Subcutaneous adipose tissue (tissue), 4 donors: ENCODE results near the gene DGUOK. TPM values are rescaled to one million over a fixed set of nuclear protein-coding genes. Genes with fewer than 3 reads are reported as not detected.

ENCODE experiments used
- total RNA-seq, 4 donors: library from RNA; depleted of rRNA; stranded (reverse); fragments of >200 nt; gene quantifications; one replicate each; pipeline ENCODE4 v1.1.0, GENCODE V29; 2016
- TF ChIP-seq, protein P1 (sequence below): fragments of 450-650 bp; IDR thresholded peaks from one replicate; pipeline ENCODE4 v1.5.1; 2016; ENCODE audit warnings: low read depth, mild to moderate bottlenecking, control low read depth, antibody characterized with exemption, moderate library complexity

DGUOK gene
- total RNA-seq, 4 donors from 2014 or later, result 34.8 to 54.0 (median 45.8) TPM

GRCh38 chr2:74002505-74003421 is 76.1 kb downstream of the DGUOK start:
- TF ChIP-seq, protein P1, sequence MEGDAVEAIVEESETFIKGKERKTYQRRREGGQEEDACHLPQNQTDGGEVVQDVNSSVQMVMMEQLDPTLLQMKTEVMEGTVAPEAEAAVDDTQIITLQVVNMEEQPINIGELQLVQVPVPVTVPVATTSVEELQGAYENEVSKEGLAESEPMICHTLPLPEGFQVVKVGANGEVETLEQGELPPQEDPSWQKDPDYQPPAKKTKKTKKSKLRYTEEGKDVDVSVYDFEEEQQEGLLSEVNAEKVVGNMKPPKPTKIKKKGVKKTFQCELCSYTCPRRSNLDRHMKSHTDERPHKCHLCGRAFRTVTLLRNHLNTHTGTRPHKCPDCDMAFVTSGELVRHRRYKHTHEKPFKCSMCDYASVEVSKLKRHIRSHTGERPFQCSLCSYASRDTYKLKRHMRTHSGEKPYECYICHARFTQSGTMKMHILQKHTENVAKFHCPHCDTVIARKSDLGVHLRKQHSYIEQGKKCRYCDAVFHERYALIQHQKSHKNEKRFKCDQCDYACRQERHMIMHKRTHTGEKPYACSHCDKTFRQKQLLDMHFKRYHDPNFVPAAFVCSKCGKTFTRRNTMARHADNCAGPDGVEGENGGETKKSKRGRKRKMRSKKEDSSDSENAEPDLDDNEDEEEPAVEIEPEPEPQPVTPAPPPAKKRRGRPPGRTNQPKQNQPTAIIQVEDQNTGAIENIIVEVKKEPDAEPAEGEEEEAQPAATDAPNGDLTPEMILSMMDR, result no peak

- TF ChIP-seq, protein P1, result no peak
Observed at GRCh38 chr2:74003494-74004211, 77.0 kb downstream of the DGUOK start.

- TF ChIP-seq, protein P1, result no peak
Observed at GRCh38 chr2:74004212-74005182, 77.8 kb downstream of the DGUOK start.

DNA sequence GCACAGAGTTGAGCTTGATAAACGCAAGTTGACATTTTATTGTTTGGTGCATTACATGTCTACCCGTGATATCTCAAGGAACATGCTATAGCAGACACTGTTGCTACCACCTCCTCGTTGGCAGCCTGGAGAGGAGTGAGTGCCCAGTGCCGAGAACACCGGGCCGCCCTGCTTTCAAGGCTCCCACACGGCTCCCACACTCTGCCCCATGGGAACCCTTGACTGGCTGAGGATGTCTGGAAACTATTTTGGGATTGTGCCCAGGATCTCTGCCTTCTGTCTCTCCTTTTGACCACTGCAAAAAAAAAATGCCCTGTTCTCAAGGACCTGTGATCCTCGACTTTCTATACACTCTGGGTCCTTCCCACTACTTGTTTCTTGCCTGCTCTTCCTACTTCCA is 79.1 kb downstream of the DGUOK start:
- TF ChIP-seq, protein P1, result no peak

- TF ChIP-seq, protein P1, result no peak
Observed at GRCh38 chr2:74006459-74006858, 79.8 kb downstream of the DGUOK start.

GRCh38 chr2:74007121-74007520 is 80.4 kb downstream of the DGUOK start:
- TF ChIP-seq, protein P1, result no peak
